SH-SY5Y (cell line): ENCODE results near the gene PGAP2.

Source experiments
- GATA2 ChIP-seq: IDR thresholded peaks from 2 replicates; pipeline ENCODE4 v1.6.1; 2011; ENCODE audit warnings: mild to moderate bottlenecking, low read depth, low read length
- GATA3 ChIP-seq: IDR thresholded peaks from 2 replicates; pipeline ENCODE4 v1.6.1; 2011; ENCODE audit warnings: low read depth, mild to moderate bottlenecking, low read length, moderate library complexity

GRCh38 chr11:3824714-3825472, 16.5 kb downstream of the PGAP2 start:
- TF ChIP-seq GATA2 (no peak), GATA3 (no peak)
